Measurements from ENCODE around the gene TMSB4X. TPM values are rescaled to one million over a fixed set of nuclear protein-coding genes. Genes with fewer than 3 reads are reported as not detected.
A peak's percentile ranks its signal among the peaks of the same experiment; 100 is the strongest.

The TMSB4X gene
- total and polyA plus RNA-seq, 2 donors = 4,487 to 4,785 TPM

DNA sequence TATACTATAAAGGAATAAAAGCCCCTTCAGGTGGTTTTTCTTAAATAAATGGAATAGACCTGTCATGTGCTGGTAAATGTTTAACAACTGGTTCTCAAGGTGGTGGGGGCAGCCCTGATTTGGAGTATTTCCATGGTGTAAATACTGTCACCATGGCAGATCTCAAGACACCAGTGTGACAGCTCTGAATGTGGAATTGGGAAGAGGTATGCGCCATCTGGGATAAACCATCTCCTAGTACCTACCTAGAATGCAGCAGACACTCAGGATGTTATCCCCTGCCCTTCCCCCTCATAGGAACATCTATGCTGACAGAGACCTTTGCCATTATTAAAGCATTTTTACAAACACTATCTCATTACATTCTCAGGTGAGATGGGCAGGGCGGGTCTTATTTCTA lies 26.4 kb upstream of the TMSB4X start:
- WGBS = 97% methylated on average over 2 of the region's 2 CpGs
- Histone ChIP-seq H3K4me1 (ENCODE audit: insufficient read depth) (no peaks in the 10 kb centered on the region), H3K36me3 (ENCODE audit: insufficient read depth) (no peaks in the 10 kb centered on the region), H3K4me3 (ENCODE audit: low read depth, low read length) (no peak overlapping the region), H3K27ac (ENCODE audit: low read depth) (no peak overlapping the region)
- no peak for DNase-seq (ENCODE audit: extremely low spot score)

- Histone ChIP-seq H3K36me3 (ENCODE audit: insufficient read depth) (no peaks in the 10 kb centered on the region), H3K27ac (ENCODE audit: low read depth) (peak overlapping the region; percentile 38), H3K4me1 (ENCODE audit: insufficient read depth) (no peaks in the 10 kb centered on the region), H3K4me3 (ENCODE audit: low read depth, low read length) (no peak overlapping the region)
- DNase-seq (ENCODE audit: extremely low spot score) = no peak
- 38% methylated on average over 5 of the region's 5 CpGs for WGBS
Observed at GRCh38 chrX:12949205-12949926, 25.5 kb upstream of the TMSB4X start.

- no peaks in the 10 kb centered on the region for H3K4me1 ChIP-seq (ENCODE audit: insufficient read depth)
- 23% methylated on average over 11 of the region's 11 CpGs for WGBS
- no peaks in the 10 kb centered on the region for H3K36me3 ChIP-seq (ENCODE audit: insufficient read depth)
- peak; percentile 45 for DNase-seq (ENCODE audit: extremely low spot score)
- peak overlapping the region; percentile 16 for H3K27ac ChIP-seq (ENCODE audit: low read depth)
- H3K4me3 ChIP-seq (ENCODE audit: low read depth, low read length) = no peak overlapping the region
Observed at GRCh38 chrX:12949927-12950656, 24.8 kb upstream of the TMSB4X start.

DNA sequence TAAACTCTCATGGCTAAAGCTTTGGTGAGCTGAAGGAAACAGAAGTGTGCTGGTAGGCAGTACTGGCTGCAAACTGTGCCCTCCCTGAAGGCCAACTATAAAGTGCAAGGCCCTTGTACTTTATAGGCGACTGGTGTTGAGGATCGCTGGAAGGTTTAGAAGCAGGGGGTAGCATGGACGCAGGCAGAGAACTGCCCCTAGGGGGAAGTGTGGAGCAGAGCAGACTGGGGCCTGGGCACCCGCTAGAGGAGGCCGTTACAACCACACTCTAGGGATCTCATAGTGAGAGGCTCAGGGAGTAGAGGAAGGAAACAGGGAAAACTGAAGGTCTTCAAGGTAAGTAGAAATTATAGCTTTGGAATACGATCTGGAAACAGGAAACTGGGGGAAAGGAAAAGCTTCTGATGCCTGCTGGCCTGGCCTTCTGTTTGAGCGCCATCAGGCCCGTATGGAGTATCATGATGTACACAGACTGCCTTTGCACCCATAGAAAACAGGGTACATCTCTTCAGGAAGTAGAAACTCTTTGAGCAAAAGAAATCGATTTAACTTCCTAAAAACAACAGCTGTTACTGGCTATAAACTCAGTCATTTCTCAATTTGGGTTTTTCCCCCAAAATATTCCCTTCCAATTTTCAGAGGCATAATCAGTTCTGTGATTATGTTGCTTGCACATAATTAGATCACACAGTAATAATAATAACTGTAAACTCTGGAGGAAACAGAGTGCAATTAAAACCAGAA lies 23.9 kb upstream of the TMSB4X start:
- Histone ChIP-seq H3K27ac (ENCODE audit: low read depth) (no peak overlapping the region), H3K4me1 (ENCODE audit: insufficient read depth) (no peaks in the 10 kb centered on the region), H3K4me3 (ENCODE audit: low read depth, low read length) (no peak overlapping the region), H3K36me3 (ENCODE audit: insufficient read depth) (no peaks in the 10 kb centered on the region)
- 60% methylated on average over 9 of the region's 9 CpGs for WGBS
- no peak for DNase-seq (ENCODE audit: extremely low spot score)

- DNase-seq (ENCODE audit: extremely low spot score) = no peak
- no peak overlapping the region for H3K27ac ChIP-seq (ENCODE audit: low read depth)
- H3K4me3 ChIP-seq (ENCODE audit: low read depth, low read length) = no peak overlapping the region
Observed at GRCh38 chrX:12951595-12951975, 23.3 kb upstream of the TMSB4X start.

GRCh38 chrX:12953420-12953819 lies 21.5 kb upstream of the TMSB4X start:
- no peak overlapping the region for H3K4me3 ChIP-seq (ENCODE audit: low read depth, low read length)
- no peak for DNase-seq (ENCODE audit: extremely low spot score)
- 92% methylated on average over 8 of the region's 8 CpGs for WGBS

More at GRCh38 chrX:12951595-12951975, 23.3 kb upstream of the TMSB4X start:
- no peaks in the 10 kb centered on the region for H3K4me1 ChIP-seq (ENCODE audit: insufficient read depth)
- 63% methylated on average over 5 of the region's 5 CpGs for WGBS
- no peaks in the 10 kb centered on the region for H3K36me3 ChIP-seq (ENCODE audit: insufficient read depth)

DNA sequence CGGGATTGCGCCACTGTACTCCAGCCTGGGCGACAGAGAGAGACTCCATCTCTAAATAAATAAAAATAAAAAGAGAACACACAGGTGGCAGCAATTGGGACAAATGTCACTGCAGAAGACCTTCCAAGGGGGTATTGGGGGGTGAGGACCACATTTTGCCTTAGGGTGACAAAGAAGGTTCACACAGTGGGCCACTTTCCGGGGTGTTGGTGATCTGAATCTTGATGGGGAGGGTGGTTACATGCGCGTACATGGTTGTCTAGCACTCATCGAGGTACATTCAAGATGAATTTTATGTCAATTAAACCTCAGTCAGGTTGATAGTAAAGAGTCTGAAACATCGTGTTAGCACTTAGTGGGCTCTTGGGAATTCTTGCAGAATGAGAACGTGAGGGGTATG lies 20.5 kb upstream of the TMSB4X start:
- Histone ChIP-seq H3K27ac (ENCODE audit: low read depth) (no peak overlapping the region), H3K4me1 (ENCODE audit: insufficient read depth) (no peaks in the 10 kb centered on the region), H3K4me3 (ENCODE audit: low read depth, low read length) (no peak overlapping the region), H3K36me3 (ENCODE audit: insufficient read depth) (no peaks in the 10 kb centered on the region)
- WGBS = 93% methylated on average over 9 of the region's 9 CpGs
- no peak for DNase-seq (ENCODE audit: extremely low spot score)

More at GRCh38 chrX:12953420-12953819, 21.5 kb upstream of the TMSB4X start:
- no peaks in the 10 kb centered on the region for H3K36me3 ChIP-seq (ENCODE audit: insufficient read depth)
- H3K4me1 ChIP-seq (ENCODE audit: insufficient read depth) = no peaks in the 10 kb centered on the region
- no peak overlapping the region for H3K27ac ChIP-seq (ENCODE audit: low read depth)

DNA sequence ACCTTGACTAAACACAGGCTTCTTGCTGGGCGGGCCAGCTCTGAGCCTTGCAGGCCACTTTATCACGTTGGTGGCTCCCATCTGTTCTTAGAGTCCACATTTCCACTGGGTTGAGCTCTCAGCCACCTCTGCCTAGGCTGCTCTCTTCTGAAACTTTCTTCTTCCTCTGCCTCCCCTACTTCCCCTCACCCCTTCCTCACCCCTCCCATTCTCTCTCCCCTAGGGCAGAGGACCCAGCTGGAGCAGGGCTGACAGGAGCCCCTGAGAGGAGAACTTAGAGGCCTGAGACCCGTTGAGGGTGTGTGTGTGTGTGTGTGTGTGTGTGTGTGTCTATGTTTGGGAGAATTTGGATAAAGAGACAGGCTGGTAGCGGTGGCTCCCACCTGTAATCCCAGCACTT lies 19.9 kb upstream of the TMSB4X start:
- no peaks in the 10 kb centered on the region for H3K36me3 ChIP-seq (ENCODE audit: insufficient read depth)
- H3K4me1 ChIP-seq (ENCODE audit: insufficient read depth) = no peaks in the 10 kb centered on the region
- peak overlapping the region; percentile 50 for H3K27ac ChIP-seq (ENCODE audit: low read depth)
- no peak for DNase-seq (ENCODE audit: extremely low spot score)
- 70% methylated on average over 4 of the region's 4 CpGs for WGBS
- H3K4me3 ChIP-seq (ENCODE audit: low read depth, low read length) = no peak overlapping the region

DNA sequence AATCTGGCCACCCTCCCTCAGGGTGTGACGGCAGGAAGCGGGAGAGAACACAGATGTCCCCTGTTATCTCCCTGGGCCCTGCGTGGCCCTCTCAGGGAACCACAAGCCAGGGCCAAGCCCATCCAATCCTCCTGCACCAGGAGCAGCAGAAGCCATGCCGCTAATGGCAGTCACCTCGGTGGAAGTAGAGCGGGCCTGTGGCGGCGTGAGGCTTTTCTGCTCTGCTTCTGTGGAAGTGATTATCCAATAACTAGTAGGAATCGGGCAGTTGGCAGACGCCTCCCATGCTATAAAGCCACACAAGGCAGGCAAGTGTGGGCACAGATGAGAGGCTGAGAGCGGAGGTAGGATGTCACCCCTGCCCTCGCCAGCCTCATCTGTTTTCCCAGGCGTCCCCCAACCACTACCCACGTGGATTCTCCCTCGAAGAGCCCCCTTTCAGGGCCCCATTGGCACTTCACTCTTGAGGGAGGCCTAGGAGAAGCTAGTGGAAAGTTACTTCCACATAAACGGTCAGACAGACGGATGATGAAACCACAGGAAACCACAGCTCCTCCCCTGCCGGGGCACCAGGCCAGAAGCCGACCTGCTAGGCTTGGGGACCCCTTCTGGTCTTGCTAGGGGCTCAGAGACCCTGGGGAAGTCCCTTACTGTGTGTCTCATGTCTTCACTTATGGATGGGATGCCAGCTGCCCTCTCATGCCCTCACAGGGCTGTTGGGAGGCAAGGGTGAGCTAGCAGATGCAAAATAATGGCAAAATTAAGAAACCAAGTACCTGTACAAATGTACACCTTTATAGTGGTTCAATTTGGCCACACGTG lies 18.8 kb upstream of the TMSB4X start:
- Histone ChIP-seq H3K4me3 (ENCODE audit: low read depth, low read length) (no peak overlapping the region), H3K27ac (ENCODE audit: low read depth) (peak overlapping the region; percentile 91), H3K4me1 (ENCODE audit: insufficient read depth) (no peaks in the 10 kb centered on the region), H3K36me3 (ENCODE audit: insufficient read depth) (no peaks in the 10 kb centered on the region)
- 41% methylated on average over 20 of the region's 20 CpGs for WGBS
- DNase-seq (ENCODE audit: extremely low spot score) = no peak

DNA sequence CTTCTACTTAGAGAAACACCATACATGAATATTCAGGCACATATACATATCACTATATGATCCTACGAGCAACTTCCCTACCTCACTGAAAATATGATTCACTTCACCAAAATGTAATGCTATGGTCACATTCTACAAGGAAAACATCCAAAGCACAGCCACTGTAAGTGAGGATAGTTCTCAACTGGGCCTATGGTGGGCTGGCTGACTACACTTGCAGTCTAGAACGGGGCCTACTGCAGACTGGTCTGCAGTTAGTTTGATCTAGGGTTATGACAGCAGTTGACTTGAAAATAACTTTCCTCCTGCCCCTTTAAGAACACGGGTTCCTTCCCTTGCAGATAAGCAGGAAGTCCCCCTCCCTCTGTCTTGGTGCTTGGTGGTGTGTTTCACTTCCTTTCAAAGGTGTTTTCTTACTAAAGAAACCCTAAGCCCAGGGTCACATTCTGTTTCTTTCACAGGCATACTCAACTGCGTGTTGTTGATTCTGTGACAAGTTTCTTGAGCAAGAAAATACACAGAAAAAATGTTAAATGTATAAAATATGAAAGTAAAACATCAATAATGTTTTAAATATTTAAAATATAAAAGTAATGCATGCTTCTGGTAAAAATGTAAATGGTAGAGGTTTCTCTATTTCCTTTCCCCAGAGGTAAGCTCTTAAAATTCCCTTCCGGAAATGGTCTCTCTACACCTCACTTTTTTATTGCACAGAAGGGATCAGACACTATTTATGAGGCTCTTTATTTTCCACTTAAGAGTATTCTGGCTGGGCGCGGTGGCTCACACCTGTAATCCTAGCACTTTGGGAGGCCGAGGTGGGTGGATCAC lies 18.0 kb upstream of the TMSB4X start:
- 61% methylated on average over 8 of the region's 8 CpGs for WGBS
- Histone ChIP-seq H3K4me1 (ENCODE audit: insufficient read depth) (no peaks in the 10 kb centered on the region), H3K27ac (ENCODE audit: low read depth) (peak overlapping the region; percentile 91), H3K4me3 (ENCODE audit: low read depth, low read length) (no peak overlapping the region), H3K36me3 (ENCODE audit: insufficient read depth) (no peaks in the 10 kb centered on the region)
- no peak for DNase-seq (ENCODE audit: extremely low spot score)

DNA sequence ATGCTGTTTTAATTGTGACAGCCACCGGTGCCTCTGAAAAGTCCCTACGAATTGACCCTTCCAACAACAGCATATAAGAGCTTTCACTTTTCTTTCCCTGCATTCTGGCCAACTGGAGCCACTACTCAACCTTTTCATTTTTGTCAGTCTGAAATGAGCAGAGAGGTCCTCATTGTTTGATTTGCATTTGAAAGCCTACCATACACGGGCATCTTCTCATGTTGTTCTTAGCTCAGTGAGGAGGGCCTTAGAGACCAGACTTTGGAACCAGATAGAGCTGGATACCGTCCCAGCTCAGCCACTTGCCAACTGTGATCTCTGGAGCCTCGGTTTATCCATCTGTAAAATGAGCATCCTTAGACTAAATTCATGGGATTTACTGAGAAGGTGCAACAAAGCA lies 16.9 kb upstream of the TMSB4X start:
- Histone ChIP-seq H3K4me3 (ENCODE audit: low read depth, low read length) (no peak overlapping the region), H3K27ac (ENCODE audit: low read depth) (no peak overlapping the region), H3K4me1 (ENCODE audit: insufficient read depth) (no peaks in the 10 kb centered on the region), H3K36me3 (ENCODE audit: insufficient read depth) (no peaks in the 10 kb centered on the region)
- 69% methylated on average over 5 of the region's 5 CpGs for WGBS
- no peak for DNase-seq (ENCODE audit: extremely low spot score)

DNA sequence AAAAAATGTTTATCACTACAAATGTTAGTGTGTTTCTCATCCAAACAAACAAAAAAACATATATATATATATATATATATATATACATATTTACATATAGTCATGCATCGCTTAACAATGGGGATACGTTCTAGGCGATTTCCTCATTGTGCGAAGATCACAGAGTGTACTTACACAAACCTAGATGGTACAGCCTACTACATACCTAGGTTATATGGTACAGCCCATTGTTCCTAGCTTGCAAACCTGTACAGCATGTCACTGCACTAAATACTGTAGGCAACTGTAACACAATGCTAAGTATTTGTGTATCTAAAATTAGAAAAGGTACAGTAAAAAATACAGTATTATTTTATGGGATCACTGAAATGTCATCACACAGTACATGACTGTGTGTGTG lies 16.4 kb upstream of the TMSB4X start:
- no peak overlapping the region for H3K4me3 ChIP-seq (ENCODE audit: low read depth, low read length)
- H3K36me3 ChIP-seq (ENCODE audit: insufficient read depth) = no peaks in the 10 kb centered on the region
- 94% methylated on average over 4 of the region's 4 CpGs for WGBS
- H3K27ac ChIP-seq (ENCODE audit: low read depth) = no peak overlapping the region
- no peaks in the 10 kb centered on the region for H3K4me1 ChIP-seq (ENCODE audit: insufficient read depth)
- DNase-seq (ENCODE audit: extremely low spot score) = no peak
